ENCODE results near the gene DOCK3.
"Not testable (repeated sequence)": the region's sequence is repeated elsewhere in the genome, so short reads cannot be mapped to it uniquely, and the experiment has no call there.

GRCh38 chr3:50781766-50782165 lies 107.0 kb downstream of the DOCK3 start:
- TF ChIP-seq CTCF, POLR2A (IDR thresholded peaks at IDR 0.05): not testable (repeated sequence)
